Measurements from ENCODE around the gene ZMIZ1.

The ZMIZ1 gene

GRCh38 chr10:79311581-79312407 lies 243.0 kb downstream of the ZMIZ1 start:
- H3K9me3 ChIP-seq = no peaks in the 10 kb centered on the region
- TF ChIP-seq CTCF (IDR thresholded peaks at IDR 0.05) = no peak
- H3K4me3 ChIP-seq (ENCODE audit: low read depth in 1 of 2, low read length in 1 of 2) = no peak overlapping the region
- peaks cover 82% of the 10 kb centered on the region for H3K36me3 ChIP-seq
- peaks cover 16 to 17% of the 10 kb centered on the region in 2 experiments for H3K4me1 ChIP-seq (ENCODE audit: control insufficient read depth in 1 of 2, insufficient read depth in 1 of 2, low read depth in 1 of 2, low read length in 1 of 2)
- no peak overlapping the region for H3K27ac ChIP-seq
- no peaks in the 10 kb centered on the region for H3K27me3 ChIP-seq

GRCh38 chr10:79312601-79313187 lies 243.9 kb downstream of the ZMIZ1 start:
- Histone ChIP-seq H3K4me3 (ENCODE audit: low read depth in 1 of 2, low read length in 1 of 2) (no peak overlapping the region), H3K4me1 (ENCODE audit: control insufficient read depth in 1 of 2, insufficient read depth in 1 of 2, low read depth in 1 of 2, low read length in 1 of 2) (peaks cover 25 to 26% of the 10 kb centered on the region in 2 experiments), H3K36me3 (peaks cover 73% of the 10 kb centered on the region), H3K27me3 (no peaks in the 10 kb centered on the region), H3K27ac (no peak overlapping the region), H3K9me3 (no peaks in the 10 kb centered on the region)
- TF ChIP-seq CTCF (IDR thresholded peaks at IDR 0.05) = no peak

- Histone ChIP-seq H3K4me3 (ENCODE audit: low read depth in 1 of 2, low read length in 1 of 2) (no peak overlapping the region), H3K4me1 (ENCODE audit: control insufficient read depth in 1 of 2, insufficient read depth in 1 of 2, low read depth in 1 of 2, low read length in 1 of 2) (peaks cover 31 to 32% of the 10 kb centered on the region in 2 experiments), H3K27ac (peak overlapping the region; percentile 18), H3K36me3 (peaks cover 67% of the 10 kb centered on the region), H3K27me3 (no peaks in the 10 kb centered on the region), H3K9me3 (no peaks in the 10 kb centered on the region)
- no peak for TF ChIP-seq CTCF (IDR thresholded peaks at IDR 0.05)
Measured at GRCh38 chr10:79313320-79313719, 244.6 kb downstream of the ZMIZ1 start.

- Histone ChIP-seq H3K27me3 (no peaks in the 10 kb centered on the region), H3K9me3 (no peaks in the 10 kb centered on the region), H3K4me3 (ENCODE audit: low read depth in 1 of 2, low read length in 1 of 2) (no peak overlapping the region), H3K4me1 (ENCODE audit: control insufficient read depth in 1 of 2, insufficient read depth in 1 of 2, low read depth in 1 of 2, low read length in 1 of 2) (peaks cover 37 to 39% of the 10 kb centered on the region in 2 experiments), H3K27ac (no peak overlapping the region), H3K36me3 (peaks cover 60% of the 10 kb centered on the region)
- no peak for TF ChIP-seq CTCF (IDR thresholded peaks at IDR 0.05)
Measured at GRCh38 chr10:79313911-79314439, 245.2 kb downstream of the ZMIZ1 start.

- H3K27me3 ChIP-seq = no peaks in the 10 kb centered on the region
- H3K4me3 ChIP-seq (ENCODE audit: low read depth in 1 of 2, low read length in 1 of 2) = no peak overlapping the region
- TF ChIP-seq CTCF (IDR thresholded peaks at IDR 0.05) = no peak
Measured at GRCh38 chr10:79314761-79315601, 246.2 kb downstream of the ZMIZ1 start.

More at GRCh38 chr10:79314761-79315601, 246.2 kb downstream of the ZMIZ1 start:
- no peak overlapping the region for H3K27ac ChIP-seq
- peaks cover 50% of the 10 kb centered on the region for H3K36me3 ChIP-seq
- peaks cover 38 to 40% of the 10 kb centered on the region in 2 experiments for H3K4me1 ChIP-seq (ENCODE audit: control insufficient read depth in 1 of 2, insufficient read depth in 1 of 2, low read depth in 1 of 2, low read length in 1 of 2)
- H3K9me3 ChIP-seq = no peaks in the 10 kb centered on the region

Data from neutrophil (primary cell).